ENCODE measurements around the gene OSBPL6.
"Not testable (repeated sequence)": the region's sequence is repeated elsewhere in the genome, so short reads cannot be mapped to it uniquely, and the experiment has no call there.

Gene OSBPL6

DNA sequence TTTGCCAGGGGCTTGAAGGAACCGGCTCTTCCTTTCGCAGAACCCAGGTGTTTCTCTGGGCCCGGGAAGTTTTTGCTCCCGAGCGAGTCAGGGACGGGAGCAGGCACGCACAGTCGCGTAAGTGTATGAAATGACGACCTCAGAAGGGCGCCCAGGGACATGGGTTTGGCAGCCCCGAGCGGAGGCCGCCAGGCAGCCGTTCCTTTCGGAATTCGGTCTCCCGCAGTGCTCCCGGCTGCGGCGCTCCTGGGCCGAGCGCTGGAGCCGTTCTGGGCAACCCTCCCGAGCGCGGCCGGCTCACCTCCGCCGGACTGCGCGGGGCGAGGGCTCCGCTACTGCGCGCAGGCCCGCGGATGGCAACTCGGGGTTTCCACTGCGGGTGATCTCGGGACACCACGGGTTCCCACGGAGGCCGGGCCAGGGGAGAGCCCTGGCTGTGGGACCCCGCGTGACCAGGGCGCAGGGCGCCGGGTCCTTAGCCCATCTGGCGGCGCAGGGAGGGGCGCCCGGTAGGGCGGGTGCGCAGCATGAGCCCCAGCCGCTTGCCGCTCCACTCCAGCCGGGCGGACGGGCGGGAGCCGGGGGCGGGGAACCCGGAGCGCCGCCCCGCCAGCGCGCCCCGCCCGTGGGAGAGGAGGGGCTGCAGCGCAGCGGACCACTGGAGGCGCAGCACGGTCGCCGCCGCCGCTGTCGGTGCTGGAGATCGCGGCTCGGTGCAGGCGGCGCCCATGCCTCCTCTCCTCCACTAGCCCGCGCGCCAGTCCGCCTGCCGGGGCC is at the start of gene OSBPL6:
Gene OSBPL6, plus strand, starts transcription at position 690 of the 777 bp plus-strand sequence. CDS start 111,673 bp downstream, outside the sequence.
- peak; percentile 60 for DNase-seq

DNA sequence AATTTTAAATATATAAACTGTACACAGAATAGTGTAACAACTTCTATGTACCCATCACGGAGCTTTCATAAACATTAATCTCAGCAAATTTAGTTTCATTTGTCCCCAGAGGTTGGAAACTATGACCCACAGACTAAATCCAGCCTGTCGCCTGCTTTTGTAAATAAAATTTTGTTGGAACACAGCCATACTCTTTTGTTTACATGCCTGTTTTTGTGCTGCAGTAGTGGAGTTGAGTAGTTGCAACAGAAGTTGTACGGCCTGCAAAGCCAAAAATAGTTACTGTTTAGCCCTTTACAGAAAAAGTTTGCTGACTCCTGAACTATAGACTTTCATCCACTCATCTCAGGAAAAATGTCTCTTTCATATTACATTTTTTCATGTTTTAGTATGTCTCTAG is 42.3 kb upstream of the OSBPL6 start:
- DNase-seq, result no peak

GRCh38 chr2:178152542-178152941 is 41.8 kb upstream of the OSBPL6 start:
- DNase-seq, result no peak

DNA sequence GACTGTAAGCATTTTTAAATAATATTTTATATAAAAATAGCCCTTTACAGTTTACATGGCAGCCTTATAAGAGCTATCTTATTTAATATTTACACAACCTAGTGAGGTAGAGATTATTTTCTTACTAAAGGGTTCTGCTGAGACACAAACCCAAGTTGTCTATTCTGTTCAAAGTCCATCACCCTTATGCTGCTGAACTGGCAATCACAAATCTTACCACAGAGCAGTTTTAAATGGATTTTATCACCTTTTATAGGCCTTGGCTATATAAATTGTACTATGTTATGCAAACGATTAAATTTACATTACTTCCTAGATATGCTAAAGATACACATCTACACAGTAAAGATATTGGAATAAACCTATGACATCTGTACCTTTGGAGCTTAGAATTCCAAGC is 41.3 kb upstream of the OSBPL6 start:
- DNase-seq, result no peak

DNA sequence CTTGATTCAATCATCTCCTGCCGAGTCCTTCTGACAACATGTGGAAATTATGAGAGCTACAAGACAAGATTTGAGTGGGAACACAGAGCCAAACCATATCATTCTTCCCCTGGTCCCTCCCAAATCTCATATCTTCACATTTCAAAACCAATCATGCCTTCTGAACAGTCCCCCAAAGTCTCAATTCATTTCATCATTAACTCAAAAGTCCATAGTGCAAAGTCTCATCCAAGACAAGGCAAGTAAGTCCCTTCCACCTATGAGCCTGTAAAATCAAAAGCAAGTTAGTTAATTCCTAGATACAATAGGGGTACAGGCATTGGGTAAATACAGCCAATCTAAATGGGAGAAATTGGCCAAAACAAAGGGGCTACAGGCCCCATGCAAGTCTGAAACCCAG is 40.4 kb upstream of the OSBPL6 start:
- not testable (repeated sequence) for DNase-seq

- DNase-seq, result no peak
Observed at GRCh38 chr2:178155524-178155923, 38.8 kb upstream of the OSBPL6 start.

DNA sequence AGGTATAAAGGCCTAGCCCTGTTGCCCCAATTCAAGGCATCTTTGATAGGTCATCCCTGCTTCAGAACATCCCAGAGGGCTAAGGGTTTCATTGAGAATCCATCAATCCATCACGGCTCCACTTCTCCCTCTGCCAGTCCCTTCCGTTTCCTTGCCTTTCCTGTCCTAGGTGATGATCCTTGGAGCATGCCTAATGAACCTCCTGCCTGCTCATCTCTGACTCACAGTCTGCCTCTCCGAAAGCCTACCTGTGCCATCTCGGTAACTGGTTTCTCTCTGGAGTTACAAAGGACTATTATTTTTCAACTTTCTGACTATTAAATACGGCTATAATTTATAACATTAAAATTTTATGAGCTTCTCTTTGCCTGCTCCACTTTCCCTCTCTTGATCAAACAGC is 36.7 kb upstream of the OSBPL6 start:
- no peak for DNase-seq

- DNase-seq, result no peak
Observed at GRCh38 chr2:178159966-178160365, 34.3 kb upstream of the OSBPL6 start.

DNA sequence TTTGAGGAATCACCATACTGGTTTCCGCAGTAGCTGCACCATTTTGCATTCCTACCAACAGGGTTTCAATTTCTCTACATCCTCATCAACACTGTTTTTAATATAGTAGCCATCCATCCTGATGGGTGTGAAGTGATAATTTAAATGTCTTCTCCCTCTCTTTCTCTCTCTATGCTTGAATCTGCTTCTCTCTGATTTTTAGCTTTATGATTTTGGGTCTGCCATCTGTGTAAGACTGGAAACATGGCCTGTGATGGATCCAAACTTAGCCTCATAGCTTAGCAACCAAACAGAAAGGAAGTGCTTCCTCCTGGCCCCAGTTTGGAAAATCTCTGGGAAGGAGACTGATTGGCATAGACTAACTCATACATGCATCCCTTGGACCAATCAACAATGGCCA is 33.7 kb upstream of the OSBPL6 start:
- no peak for DNase-seq

DNA sequence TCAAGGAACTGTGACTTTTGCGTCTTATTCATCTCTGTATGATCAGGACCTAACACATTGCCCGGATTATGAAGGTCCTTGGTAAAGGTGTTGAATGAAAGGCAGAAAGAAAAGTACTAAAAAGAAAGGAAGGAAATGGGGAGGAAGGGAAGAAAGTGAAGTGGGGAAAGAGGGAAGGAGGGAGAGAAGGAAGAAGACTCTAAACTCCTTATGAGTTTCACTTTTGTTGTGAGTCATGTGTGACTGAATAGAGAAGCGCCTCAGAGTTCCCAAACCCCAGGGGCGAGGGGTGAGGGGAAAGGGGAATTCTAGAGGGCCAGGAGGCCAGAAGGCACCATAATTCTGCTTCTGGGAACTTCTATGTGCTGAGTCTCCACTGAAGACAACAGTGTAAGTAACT is 30.9 kb upstream of the OSBPL6 start:
- DNase-seq, result no peak

DNA sequence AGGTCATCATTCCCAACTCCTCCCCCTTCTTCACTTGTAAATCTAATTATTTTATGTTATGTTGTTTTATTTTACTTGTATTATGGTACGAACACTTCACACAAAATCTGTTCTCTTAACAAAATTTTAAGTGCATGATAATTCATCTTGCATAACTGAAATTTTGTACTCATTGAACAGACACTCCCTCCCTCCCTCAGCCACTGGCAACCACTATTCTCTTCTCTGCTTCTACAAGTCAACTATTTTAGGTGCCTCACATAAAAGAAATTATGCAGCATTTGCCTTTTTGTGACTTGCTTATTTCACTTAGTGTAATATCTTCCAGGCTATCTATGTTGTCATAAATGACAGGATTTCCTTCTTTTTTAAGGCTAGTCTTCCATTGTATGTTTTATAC is 30.4 kb upstream of the OSBPL6 start:
- DNase-seq, result no peak

- no peak for DNase-seq
Observed at GRCh38 chr2:178173657-178174056, 20.7 kb upstream of the OSBPL6 start.

- no peak for DNase-seq
Observed at GRCh38 chr2:178177066-178177679, 17.1 kb upstream of the OSBPL6 start.

DNA sequence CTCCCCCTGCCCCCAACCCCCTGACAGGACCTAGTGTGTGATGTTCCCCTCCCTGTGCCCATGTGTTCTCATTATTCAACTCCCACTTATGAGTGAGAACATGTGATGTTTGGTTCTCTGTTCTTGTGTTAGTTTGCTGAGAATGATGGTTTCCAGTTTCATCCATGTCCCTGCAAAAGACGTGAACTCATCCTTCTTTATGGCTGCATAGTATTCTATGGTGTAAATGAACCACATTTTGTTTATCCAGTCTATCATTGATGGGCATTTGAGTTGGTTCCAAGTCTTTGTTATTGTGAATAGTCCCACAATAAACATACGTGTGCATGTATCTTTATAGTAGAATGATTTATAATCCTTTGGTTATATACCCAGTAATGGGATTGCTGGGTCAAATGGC is 13.7 kb upstream of the OSBPL6 start:
- DNase-seq, result not testable (repeated sequence)

DNA sequence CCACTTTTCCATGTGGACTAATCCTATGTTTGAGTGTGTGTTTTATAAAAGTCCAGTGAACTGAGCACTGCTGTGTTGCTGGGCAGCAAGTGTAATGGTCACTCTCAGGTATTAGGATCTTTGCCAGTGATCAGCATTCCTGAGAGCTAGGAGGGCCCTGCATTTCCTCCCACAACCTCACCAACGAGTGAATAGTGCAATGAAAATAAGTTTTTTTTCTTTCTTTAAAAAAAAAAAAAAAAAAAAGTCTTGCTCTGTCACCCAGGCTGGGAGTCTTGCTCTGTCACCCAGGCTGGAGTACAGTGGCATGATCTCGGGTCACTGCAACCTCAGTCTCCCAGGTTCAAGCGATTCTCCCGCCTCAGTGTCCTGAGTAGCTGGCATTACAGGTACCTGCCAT is 6.5 kb upstream of the OSBPL6 start:
- DNase-seq, result no peak

GRCh38 chr2:178188466-178188865 is 5.8 kb upstream of the OSBPL6 start:
- DNase-seq, result no peak

GRCh38 chr2:178191004-178191508 is 3.3 kb upstream of the OSBPL6 start:
- no peak for DNase-seq

- no peak for DNase-seq
Observed at GRCh38 chr2:178191511-178191910, 2.8 kb upstream of the OSBPL6 start.

- no peak for DNase-seq
Observed at GRCh38 chr2:178193496-178193822, 853 bp upstream of the OSBPL6 start.

DNA sequence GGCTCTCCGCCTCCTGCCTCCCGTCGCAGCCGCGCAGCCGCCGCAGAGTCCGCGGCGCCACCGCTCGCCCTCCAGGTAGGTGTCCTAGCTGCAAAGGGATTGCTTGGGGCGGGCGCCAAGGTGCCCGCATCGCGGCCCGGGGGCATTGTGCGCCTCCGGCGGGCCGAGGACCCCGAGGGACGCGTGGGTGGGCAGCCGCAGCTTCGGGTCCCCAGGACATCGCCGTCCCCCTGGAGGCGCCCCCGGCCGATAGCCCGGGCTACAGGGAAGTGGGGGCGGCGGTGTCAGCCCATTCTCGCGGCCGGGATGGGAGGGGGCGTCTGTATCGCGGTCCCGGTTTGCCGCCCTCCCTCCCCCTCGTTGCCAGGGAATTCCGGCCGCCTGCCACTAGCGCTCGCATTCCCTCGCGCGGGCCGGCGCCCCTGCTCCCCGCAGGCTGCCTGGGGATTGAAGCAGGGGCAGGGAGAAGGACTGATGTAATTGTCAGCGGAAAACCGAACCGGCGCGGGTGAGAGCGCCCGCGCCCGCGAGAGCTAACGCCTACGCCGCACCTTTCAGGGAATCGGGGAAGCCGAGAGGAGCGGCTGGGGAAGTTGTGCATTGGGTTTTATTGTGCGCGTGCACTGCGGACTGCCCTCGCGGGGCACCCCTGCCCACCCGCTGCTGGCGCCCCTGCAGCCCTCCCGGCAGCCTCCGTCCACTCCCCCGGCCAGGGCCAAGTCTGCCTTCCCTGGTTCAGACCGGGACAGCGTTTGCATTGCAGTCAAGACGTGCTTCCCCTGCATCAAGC is 483 bp downstream of the OSBPL6 start:
- DNase-seq, result peak; percentile 11

DNA sequence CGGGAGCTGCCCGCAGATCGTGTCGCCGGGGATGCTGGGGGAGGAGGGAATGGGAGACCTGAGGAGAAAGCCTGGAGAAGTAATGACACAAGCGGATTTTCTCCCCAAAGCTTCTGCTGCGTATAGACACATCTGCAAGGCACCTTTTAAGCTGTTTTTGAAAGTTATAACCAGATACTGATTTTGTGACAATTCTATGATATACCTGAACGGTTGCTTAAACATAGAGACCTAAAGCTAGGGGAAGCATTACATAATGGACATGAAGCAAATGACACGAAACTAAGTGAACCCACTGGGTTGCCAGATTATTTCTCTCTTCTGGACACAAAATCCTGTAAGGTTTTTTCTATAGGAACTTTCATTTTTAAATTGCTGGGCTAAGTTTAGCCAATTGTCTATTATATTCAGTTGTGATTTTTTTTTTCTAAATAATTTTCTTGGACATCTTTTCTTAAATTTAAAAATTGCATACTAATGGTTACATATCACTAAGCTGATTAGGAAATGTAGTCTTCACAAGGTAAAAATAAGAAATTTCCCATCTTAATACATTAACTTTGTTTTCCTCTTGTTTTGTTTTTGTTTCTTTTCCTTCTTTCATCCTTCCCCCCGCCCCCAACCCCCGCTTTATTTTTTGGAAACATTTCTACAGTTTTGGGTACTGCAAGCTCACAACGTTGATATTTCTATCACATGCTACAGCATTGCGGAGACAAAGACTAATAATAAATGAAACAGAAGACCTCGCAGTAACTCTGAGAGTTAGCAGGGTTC is 1.3 kb downstream of the OSBPL6 start:
- no peak for DNase-seq

DNA sequence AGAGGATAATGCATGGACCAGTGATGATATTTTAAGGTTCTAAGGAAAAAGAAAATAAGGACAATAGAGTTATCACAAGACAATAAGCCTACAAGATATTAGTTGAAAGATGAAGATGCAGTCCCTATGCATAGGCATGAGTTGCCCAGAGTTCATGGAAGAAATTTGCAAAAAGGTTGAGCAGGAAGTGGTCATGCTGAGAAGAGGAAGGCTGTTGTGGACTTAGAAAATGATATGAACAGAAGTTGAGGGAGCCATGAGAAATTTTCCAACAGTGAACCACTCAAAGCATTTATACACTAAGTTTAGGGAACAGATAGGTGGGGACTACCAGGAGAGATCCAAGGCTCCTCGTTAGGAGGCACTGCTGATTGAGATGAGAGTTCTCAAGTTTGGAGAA is 3.5 kb downstream of the OSBPL6 start:
- DNase-seq, result no peak

- DNase-seq, result not testable (repeated sequence)
Observed at GRCh38 chr2:178198441-178198840, 4.1 kb downstream of the OSBPL6 start.

Measured in stimulated activated CD4-positive, alpha-beta T cell treated with anti-CD3 and anti-CD28 coated beads, Interleukin-12 subunit alpha, Interleukin-12 subunit beta, amount 100 ng/mL, for 4 hours (primary cell).